Keratinocyte (primary cell): Measurements from ENCODE around the gene SIRT7. TPM values are rescaled to one million over a fixed set of nuclear protein-coding genes. Genes with fewer than 3 reads are reported as not detected.

Experiments used
- DNase-seq: peaks from one replicate; pipeline ENCODE4 v3.0.0-alpha.2; 2011; ENCODE audit warnings: low read depth, missing footprints, low spot score
- FAIRE-seq: peaks from 2 replicates; lab custom pipeline; 2011; peaks lifted over from hg19 to GRCh38; lab: Jason Lieb, UNC
- H2AFZ ChIP-seq: 2 replicates; pipeline ENCODE4 v1.6.0; 2012; ENCODE audit warnings: low read length, control low read depth, inconsistent platforms; ENCODE audit not compliant: control insufficient read depth
- H3K27ac ChIP-seq: 2 replicates; pipeline ENCODE4 v1.5.1; 2011; ENCODE audit warnings: low read length; ENCODE audit not compliant: control insufficient read depth, insufficient read depth
- H3K27me3 ChIP-seq: 3 replicates; pipeline ENCODE4 v1.6.0; 2011; ENCODE audit warnings: low read length; ENCODE audit not compliant: control insufficient read depth, insufficient read depth; ENCODE audit errors: extremely low read depth
- H3K36me3 ChIP-seq, 2 experiments: 2 replicates in 1 of 2; 3 replicates in 1 of 2; pipeline ENCODE4 v1.5.1; 2011; ENCODE audit warnings: low read length in 2 of 2, mild to moderate bottlenecking in 1 of 2; ENCODE audit not compliant: control insufficient read depth in 2 of 2, insufficient read depth in 2 of 2; ENCODE audit errors: extremely low read depth in 1 of 2
- H3K4me1 ChIP-seq: 3 replicates; pipeline ENCODE4 v1.5.1; 2011; ENCODE audit warnings: low read length; ENCODE audit not compliant: control insufficient read depth, insufficient read depth; ENCODE audit errors: extremely low read depth
- H3K4me2 ChIP-seq: 3 replicates; pipeline ENCODE4 v1.6.0; 2011; ENCODE audit warnings: low read depth, low read length; ENCODE audit not compliant: control insufficient read depth, insufficient read depth; ENCODE audit errors: extremely low read depth
- H3K4me3 ChIP-seq, 3 experiments: fragments of 200-600 bp in 1 of 3; sonication (generic) in 1 of 3; 2 replicates in 2 of 3; 3 replicates in 1 of 3; pipeline ENCODE4 v1.5.1; 2011 to 2016; ENCODE audit warnings: low read length in 3 of 3, mild to moderate bottlenecking in 3 of 3, control low read depth in 2 of 3, inconsistent platforms in 1 of 3, low read depth in 1 of 3, mixed read lengths in 1 of 3, mixed run types in 1 of 3, moderate library complexity in 1 of 3; ENCODE audit not compliant: control insufficient read depth in 2 of 3, insufficient read depth in 2 of 3; ENCODE audit errors: extremely low read depth in 1 of 3
- H3K79me2 ChIP-seq: 2 replicates; pipeline ENCODE4 v1.6.0; 2012; ENCODE audit warnings: low read length; ENCODE audit not compliant: control insufficient read depth, insufficient read depth
- H3K9ac ChIP-seq: 3 replicates; pipeline ENCODE4 v1.6.0; 2011; ENCODE audit warnings: low read length; ENCODE audit not compliant: control insufficient read depth, insufficient read depth; ENCODE audit errors: extremely low read depth
- H3K9me1 ChIP-seq: 3 replicates; pipeline ENCODE4 v1.6.0; 2011; ENCODE audit warnings: low read length; ENCODE audit not compliant: control insufficient read depth, insufficient read depth; ENCODE audit errors: extremely low read depth
- H3K9me3 ChIP-seq: 2 replicates; pipeline ENCODE4 v1.5.1; 2012; ENCODE audit warnings: low read depth, low read length; ENCODE audit not compliant: control insufficient read depth
- H4K20me1 ChIP-seq: 3 replicates; pipeline ENCODE4 v1.6.0; 2011; ENCODE audit warnings: low read length; ENCODE audit not compliant: control insufficient read depth, insufficient read depth; ENCODE audit errors: extremely low read depth
- CTCF ChIP-seq, 3 experiments: IDR thresholded peaks in 1 of 3; conservative IDR thresholded peaks in 1 of 3; optimal IDR thresholded peaks in 1 of 3; 2 replicates in 2 of 3; 3 replicates in 1 of 3; pipeline versions ENCODE3 to v1.5.1; 2011; ENCODE audit warnings: low read length in 3 of 3, mild to moderate bottlenecking in 3 of 3, moderate library complexity in 2 of 3, control low read depth in 1 of 3, inconsistent platforms in 1 of 3; ENCODE audit not compliant: insufficient read depth in 2 of 3; ENCODE audit errors: extremely low read depth in 1 of 3
- EZH2 ChIP-seq: IDR thresholded peaks from one replicate; pipeline ENCODE4 v1.6.1; 2012; ENCODE audit warnings: inconsistent platforms, mild to moderate bottlenecking, low read length, moderate library complexity
- dilution Hi-C: fragments of 300-500 bp; cut with MboI; formaldehyde crosslinking; loops from one replicate; pipeline ENCODE4 v1.7.0; 2020; ENCODE audit warnings: low sequenced_read_pairs; ENCODE audit not compliant: extremely low pct_ligation_motif_present
- polyA plus RNA-seq, 5 experiments: library from polyadenylated mRNA; depleted of rRNA in 3 of 5; stranded (reverse) in 3 of 5; stranded (forward) in 1 of 5; unstranded in 1 of 5; fragments of >200 nt; gene quantifications; 1 replicate in 1 of 5; 2 replicates in 3 of 5; 3 replicates in 1 of 5; pipeline versions ENCODE4 v1.2.1 to v1.2.3, GENCODE V29; 2011 to 2012; ENCODE audit warnings: missing spikeins in 2 of 5, low read depth in 1 of 5, low replicate concordance in 1 of 5

Gene SIRT7
- polyA plus RNA-seq, 1 donor (not counting 4 experiments of a cell fraction or from before 2014, with no cell fraction given): 6.9 TPM

DNA sequence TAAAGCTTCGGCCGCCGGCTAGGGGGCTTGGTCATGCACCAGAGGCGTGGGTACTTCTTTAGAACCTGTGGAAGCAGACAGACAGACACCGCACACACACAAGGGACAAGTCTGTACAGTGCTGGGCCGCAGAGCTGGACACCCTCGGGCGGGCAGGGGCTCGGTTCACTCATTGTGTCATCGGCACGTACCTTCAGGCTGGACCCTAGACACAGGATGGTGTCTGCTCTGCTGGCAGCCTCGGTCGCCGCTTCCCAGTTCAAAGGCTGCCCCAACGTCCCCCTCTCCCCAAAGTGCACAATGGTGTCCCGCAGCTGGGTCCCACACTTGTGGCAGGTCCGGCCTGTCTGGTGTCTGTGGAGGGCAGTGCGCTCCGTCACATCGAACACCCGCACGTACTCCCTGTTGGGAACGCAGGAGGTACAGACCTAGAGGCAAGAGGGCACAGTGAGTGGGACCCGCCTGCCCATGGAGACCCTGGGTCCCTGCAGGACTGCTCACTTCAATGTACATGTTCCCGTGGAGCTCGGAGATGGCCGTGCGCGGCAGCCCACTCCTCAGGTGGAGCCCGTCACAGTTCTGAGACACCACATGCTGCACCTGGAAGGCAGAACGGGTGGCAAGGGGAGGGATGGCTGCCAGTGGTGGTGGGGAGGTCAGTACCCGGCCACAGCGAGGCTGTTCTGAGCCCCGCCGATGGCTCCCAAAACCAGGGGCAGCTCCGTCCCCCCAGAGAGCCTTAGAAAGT is 3.7 kb downstream of the SIRT7 start:
- H3K9me1 ChIP-seq: peaks cover 7% of the 10 kb centered on the region
- H3K36me3 ChIP-seq: peaks cover 26 to 27% of the 10 kb centered on the region in 2 experiments
- H3K27me3 ChIP-seq: no peaks in the 10 kb centered on the region
- FAIRE-seq: no peak
- TF ChIP-seq CTCF (optimal IDR thresholded peaks at IDR 0.05 in 1 of 3, IDR thresholded peaks at IDR 0.05 in 1 of 3, conservative IDR thresholded peaks at IDR 0.05 in 1 of 3; ENCODE audit: extremely low read depth in 1 of 3, insufficient read depth in 2 of 3, low read length in 3 of 3): no peak
- TF ChIP-seq EZH2: no peak
- dilution Hi-C loops: no loop called here
- no peak overlapping the region for H3K4me3 ChIP-seq
- H3K27ac ChIP-seq: no peak overlapping the region
- peaks cover 36% of the 10 kb centered on the region for H3K4me1 ChIP-seq
- H3K9me3 ChIP-seq: no peaks in the 10 kb centered on the region
- no peak overlapping the region for H2AFZ ChIP-seq
- peaks cover 8% of the 10 kb centered on the region for H4K20me1 ChIP-seq
- no peak overlapping the region for H3K4me2 ChIP-seq
- H3K79me2 ChIP-seq: peaks cover 36% of the 10 kb centered on the region
- no peak for DNase-seq
- H3K9ac ChIP-seq: no peak overlapping the region

DNA sequence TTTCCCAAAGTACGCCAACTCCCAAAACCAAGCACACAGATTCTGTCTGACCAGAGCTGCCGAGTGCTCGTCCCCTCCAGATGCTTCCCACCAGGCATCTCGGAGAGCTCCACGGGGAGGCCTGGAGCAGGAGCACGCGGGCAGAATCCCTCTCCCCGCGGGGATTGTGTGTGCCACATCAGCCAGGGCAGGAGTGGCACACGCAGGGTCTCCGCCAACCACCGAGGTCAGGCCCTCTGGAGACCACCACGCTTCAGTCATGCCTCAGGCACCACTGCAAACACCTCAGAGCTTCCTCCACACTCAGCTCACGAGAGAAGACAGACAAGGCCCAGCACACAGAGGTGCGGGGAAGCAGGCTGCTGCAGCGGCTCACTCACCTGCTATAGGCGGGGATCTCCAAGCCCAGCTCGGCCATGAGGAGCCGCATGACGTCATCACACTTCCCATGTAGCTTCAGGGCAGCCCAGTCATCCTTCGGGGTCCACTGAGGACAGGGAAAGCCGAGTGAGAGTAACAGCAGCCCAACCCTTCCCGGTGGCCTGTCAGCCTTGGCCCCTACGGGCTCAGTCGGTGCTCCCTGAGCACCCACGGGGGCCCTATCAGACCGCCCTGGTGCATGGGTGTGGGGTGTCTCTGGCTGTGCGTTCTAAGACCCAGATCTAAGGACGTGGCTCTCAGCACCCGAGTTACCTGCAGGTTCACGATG is 4.4 kb downstream of the SIRT7 start:
- Histone ChIP-seq H3K9me1 (peaks cover 7% of the 10 kb centered on the region), H3K27me3 (no peaks in the 10 kb centered on the region), H3K79me2 (peaks cover 34% of the 10 kb centered on the region), H3K4me2 (no peak overlapping the region), H2AFZ (no peak overlapping the region), H3K9me3 (no peaks in the 10 kb centered on the region), H3K4me3 (no peak overlapping the region), H3K9ac (no peak overlapping the region), H3K4me1 (peaks cover 36% of the 10 kb centered on the region), H3K27ac (peak overlapping the region; percentile 2), H4K20me1 (peaks cover 7% of the 10 kb centered on the region), H3K36me3 (peaks cover 22 to 27% of the 10 kb centered on the region in 2 experiments)
- FAIRE-seq (no peak), DNase-seq (no peak)
- dilution Hi-C loops: no loop called here
- TF ChIP-seq EZH2 (no peak), CTCF (optimal IDR thresholded peaks at IDR 0.05 in 1 of 3, IDR thresholded peaks at IDR 0.05 in 1 of 3, conservative IDR thresholded peaks at IDR 0.05 in 1 of 3; ENCODE audit: extremely low read depth in 1 of 3, insufficient read depth in 2 of 3, low read length in 3 of 3) (no peak)
